Measurements from ENCODE around the gene RHOU.
"Not testable (repeated sequence)": the region's sequence is repeated elsewhere in the genome, so short reads cannot be mapped to it uniquely, and the experiment has no call there.

The RHOU gene

GRCh38 chr1:228770779-228771223 is 35.5 kb downstream of the RHOU start:
- no peak for DNase-seq (ENCODE audit: extremely low read depth, low read depth)
- TF ChIP-seq CTCF (IDR thresholded peaks at IDR 0.05; ENCODE audit: low read depth, low read length): no peak

- no peak for TF ChIP-seq CTCF (IDR thresholded peaks at IDR 0.05; ENCODE audit: low read depth, low read length)
- DNase-seq (ENCODE audit: extremely low read depth, low read depth): no peak
Observed at GRCh38 chr1:228772516-228773212, 37.4 kb downstream of the RHOU start.

- DNase-seq (ENCODE audit: extremely low read depth, low read depth): not testable (repeated sequence)
Observed at GRCh38 chr1:228775946-228776345, 40.7 kb downstream of the RHOU start.

- no peak for TF ChIP-seq CTCF (IDR thresholded peaks at IDR 0.05; ENCODE audit: low read depth, low read length)
- DNase-seq (ENCODE audit: extremely low read depth, low read depth): no peak
Observed at GRCh38 chr1:228776449-228776848, 41.2 kb downstream of the RHOU start.

GRCh38 chr1:228777236-228777635 is 42.0 kb downstream of the RHOU start:
- no peak for DNase-seq (ENCODE audit: extremely low read depth, low read depth)
- no peak for TF ChIP-seq CTCF (IDR thresholded peaks at IDR 0.05; ENCODE audit: low read depth, low read length)

GRCh38 chr1:228778026-228778425 is 42.7 kb downstream of the RHOU start:
- DNase-seq (ENCODE audit: extremely low read depth, low read depth): no peak
- no peak for TF ChIP-seq CTCF (IDR thresholded peaks at IDR 0.05; ENCODE audit: low read depth, low read length)

- no peak for DNase-seq (ENCODE audit: extremely low read depth, low read depth)
- no peak for TF ChIP-seq CTCF (IDR thresholded peaks at IDR 0.05; ENCODE audit: low read depth, low read length)
Observed at GRCh38 chr1:228778466-228778865, 43.2 kb downstream of the RHOU start.

- TF ChIP-seq CTCF (IDR thresholded peaks at IDR 0.05; ENCODE audit: low read depth, low read length): no peak
- DNase-seq (ENCODE audit: extremely low read depth, low read depth): no peak
Observed at GRCh38 chr1:228778961-228779360, 43.7 kb downstream of the RHOU start.
